H1 (cell line): Measurements from ENCODE around the gene GNL3L. TPM values are rescaled to one million over a fixed set of nuclear protein-coding genes. Genes with fewer than 3 reads are reported as not detected.
"Not testable (repeated sequence)": the region's sequence is repeated elsewhere in the genome, so short reads cannot be mapped to it uniquely, and the experiment has no call there.

Experiments used
- CTCF ChIA-PET: fragments of 300-600 bp; sonication (Branson Sonifier 250); formaldehyde crosslinking; loops from one replicate; lab custom pipeline; 2021; ENCODE audit not compliant: partially characterized antibody; lab: Charles Lee
- POLR2A ChIA-PET: fragments of 300-600 bp; sonication (Branson Sonifier 250); formaldehyde crosslinking; loops from one replicate; lab custom pipeline; 2021; ENCODE audit warnings: inconsistent platforms; ENCODE audit not compliant: partially characterized antibody; lab: Charles Lee
- DNase-seq, 2 experiments: peaks; one replicate each; pipeline versions ENCODE4 v3.0.0 to v3.0.0-alpha.2; 2010 to 2022; ENCODE audit warnings: low spot score in 2 of 2, low read depth in 1 of 2, mixed read lengths in 1 of 2
- FAIRE-seq: peaks from 2 replicates; lab custom pipeline; 2011; peaks lifted over from hg19 to GRCh38; lab: Jason Lieb, UNC
- H2AFZ ChIP-seq: 2 replicates; pipeline ENCODE4 v1.8.1; 2012; ENCODE audit warnings: low read length, inconsistent platforms
- H2AK5ac ChIP-seq: 2 replicates; pipeline ENCODE4 v1.6.1; 2013; ENCODE audit warnings: low read depth, low read length
- H2BK120ac ChIP-seq: replicated peaks from 2 replicates; pipeline ENCODE3; 2013; ENCODE audit warnings: low read depth, low read length, inconsistent platforms
- H2BK12ac ChIP-seq: 2 replicates; pipeline ENCODE4 v1.6.1; 2013; ENCODE audit warnings: low read depth, low read length
- H2BK15ac ChIP-seq: 2 replicates; pipeline ENCODE4 v1.6.1; 2013; ENCODE audit warnings: low read length
- H2BK20ac ChIP-seq: 2 replicates; pipeline ENCODE4 v1.6.1; 2013; ENCODE audit warnings: low read length
- H2BK5ac ChIP-seq: 2 replicates; pipeline ENCODE4 v1.6.1; 2013; ENCODE audit warnings: low read depth, low read length
- H3K14ac ChIP-seq: 2 replicates; pipeline ENCODE4 v1.6.1; 2013; ENCODE audit warnings: inconsistent platforms; ENCODE audit not compliant: insufficient read length
- H3K18ac ChIP-seq: 2 replicates; pipeline ENCODE4 v1.6.1; 2013; ENCODE audit warnings: low read length; ENCODE audit errors: extremely low read depth
- H3K23ac ChIP-seq: 2 replicates; pipeline ENCODE4 v1.6.1; 2013; ENCODE audit warnings: inconsistent platforms; ENCODE audit not compliant: insufficient read length
- H3K23me2 ChIP-seq: 2 replicates; pipeline ENCODE4 v1.6.1; 2013; ENCODE audit warnings: low read depth, low read length
- H3K27ac ChIP-seq: 2 replicates; pipeline ENCODE4 v1.6.1; 2011; ENCODE audit warnings: low read depth, low read length, inconsistent platforms
- H3K27me3 ChIP-seq, 4 experiments: replicated peaks in 1 of 4; 1 replicate in 1 of 4; 2 replicates in 3 of 4; pipeline versions ENCODE4 v1.6.1 to v1.8.1; 2011 to 2013; ENCODE audit warnings: low read length in 3 of 4, mild to moderate bottlenecking in 3 of 4, inconsistent platforms in 2 of 4, mixed read lengths in 2 of 4, moderate library complexity in 1 of 4; ENCODE audit not compliant: control insufficient read depth in 3 of 4, insufficient read depth in 3 of 4; ENCODE audit errors: extremely low read depth in 1 of 4
- H3K36me3 ChIP-seq, 4 experiments: 2 replicates each; pipeline versions ENCODE4 v1.6.1 to v1.8.1; 2011 to 2013; ENCODE audit warnings: mild to moderate bottlenecking in 4 of 4, low read length in 3 of 4, moderate library complexity in 2 of 4, control low read depth in 1 of 4, inconsistent platforms in 1 of 4; ENCODE audit not compliant: insufficient read depth in 4 of 4, control insufficient read depth in 2 of 4
- H3K4ac ChIP-seq: replicated peaks from 2 replicates; pipeline ENCODE3; 2013; ENCODE audit warnings: low read length, low read depth, mixed read lengths, inconsistent platforms; ENCODE audit not compliant: insufficient read length
- H3K4me1 ChIP-seq, 4 experiments: replicated peaks in 1 of 4; 1 replicate in 1 of 4; 2 replicates in 3 of 4; pipeline versions ENCODE4 v1.6.1 to v1.8.1; 2011 to 2013; ENCODE audit warnings: low read length in 3 of 4, inconsistent platforms in 2 of 4, mixed read lengths in 1 of 4; ENCODE audit not compliant: insufficient read depth in 4 of 4, control insufficient read depth in 3 of 4
- H3K4me2 ChIP-seq, 2 experiments: 2 replicates each; pipeline versions ENCODE4 v1.6.1 to v1.8.1; 2011 to 2013; ENCODE audit warnings: low read depth in 2 of 2, low read length in 2 of 2, control low read depth in 1 of 2, inconsistent platforms in 1 of 2, mild to moderate bottlenecking in 1 of 2; ENCODE audit not compliant: insufficient read depth in 1 of 2
- H3K4me3 ChIP-seq, 4 experiments: fragments of 200-600, 300-600 bp in 1 of 4; sonication (generic), shearing (Covaris generic), sonication (Bioruptor Twin) in 1 of 4; 2 replicates each; pipeline versions ENCODE4 v1.5.1 to v1.8.1; 2011 to 2016; ENCODE audit warnings: low read length in 4 of 4, low read depth in 3 of 4, control low read depth in 2 of 4, inconsistent platforms in 2 of 4, mild to moderate bottlenecking in 2 of 4, mixed read lengths in 1 of 4, moderate library complexity in 1 of 4; ENCODE audit not compliant: insufficient read depth in 2 of 4; ENCODE audit errors: extremely low read depth in 1 of 4
- H3K56ac ChIP-seq: replicated peaks from 2 replicates; pipeline ENCODE3; 2013; ENCODE audit warnings: low read depth, mild to moderate bottlenecking, mixed read lengths, low read length, inconsistent platforms; ENCODE audit not compliant: insufficient read length
- H3K79me1 ChIP-seq: 2 replicates; pipeline ENCODE4 v1.6.1; 2013; ENCODE audit warnings: low read depth, low read length, control low read depth
- H3K79me2 ChIP-seq, 2 experiments: 2 replicates each; pipeline versions ENCODE4 v1.6.1 to v1.8.1; 2012 to 2013; ENCODE audit warnings: low read length in 2 of 2, mild to moderate bottlenecking in 2 of 2, inconsistent platforms in 1 of 2; ENCODE audit not compliant: insufficient read depth in 2 of 2, control insufficient read depth in 1 of 2
- H3K9ac ChIP-seq, 4 experiments: replicated peaks in 1 of 4; 1 replicate in 1 of 4; 2 replicates in 3 of 4; pipeline versions ENCODE4 v1.6.1 to v1.8.1; 2011 to 2013; ENCODE audit warnings: low read depth in 3 of 4, low read length in 3 of 4, control low read depth in 2 of 4, mild to moderate bottlenecking in 2 of 4, moderate library complexity in 2 of 4, inconsistent platforms in 1 of 4; ENCODE audit errors: extremely low read depth in 1 of 4
- H3K9me3 ChIP-seq, 2 experiments: 2 replicates each; pipeline versions ENCODE4 v1.6.1 to v1.8.1; 2012 to 2013; ENCODE audit warnings: mild to moderate bottlenecking in 2 of 2, moderate library complexity in 2 of 2, control low read depth in 1 of 2, inconsistent platforms in 1 of 2, low read depth in 1 of 2, low read length in 1 of 2, mixed read lengths in 1 of 2; ENCODE audit not compliant: insufficient read depth in 2 of 2
- H4K20me1 ChIP-seq, 2 experiments: replicated peaks in 1 of 2; 2 replicates each; pipeline versions ENCODE3 to v1.8.1; 2011 to 2013; ENCODE audit warnings: inconsistent platforms in 2 of 2, low read length in 2 of 2, mild to moderate bottlenecking in 1 of 2; ENCODE audit not compliant: insufficient read depth in 2 of 2, control insufficient read depth in 1 of 2
- H4K5ac ChIP-seq: 2 replicates; pipeline ENCODE4 v1.6.1; 2013; ENCODE audit warnings: low read length, low read depth, mixed read lengths, inconsistent platforms; ENCODE audit not compliant: insufficient read length
- H4K8ac ChIP-seq: 2 replicates; pipeline ENCODE4 v1.8.0; 2013; ENCODE audit warnings: mild to moderate bottlenecking, moderate library complexity, low read length, inconsistent platforms; ENCODE audit not compliant: insufficient read depth; ENCODE audit errors: extremely low read depth
- H4K91ac ChIP-seq: replicated peaks from 2 replicates; pipeline ENCODE3; 2013; ENCODE audit warnings: low read length, mixed read lengths, inconsistent platforms; ENCODE audit not compliant: insufficient read length
- WGBS, 2 experiments: shearing (Covaris generic) in 1 of 2; methylation state at CpG; one replicate each; pipeline versions ENCODE4 v1.1.6 to v1.1.7; 2013 to 2015; ENCODE audit warnings: low lambda C conversion rate in 2 of 2, mixed read lengths in 2 of 2, inconsistent platforms in 1 of 2, low coverage in 1 of 2, missing lambda C conversion rate in 1 of 2; ENCODE audit not compliant: insufficient replicate concordance in 2 of 2, insufficient coverage in 1 of 2, insufficient read length in 1 of 2; ENCODE audit errors: extremely low coverage in 1 of 2, missing lambda C conversion rate in 1 of 2; 5-methylcytosine and 5-hydroxymethylcytosine counted together
- polyA plus RNA-seq, 7 experiments: library from polyadenylated mRNA; depleted of rRNA in 3 of 7; stranded (reverse) in 5 of 7; unstranded in 2 of 7; fragments of >200 nt in 5 of 7; fragments of 200-250 nt in 2 of 7; gene quantifications; 1 replicate in 5 of 7; 2 replicates in 1 of 7; 4 replicates in 1 of 7; pipeline versions ENCODE4 v1.2.1 to v1.2.3, GENCODE V29; 2011 to 2013; ENCODE audit warnings: missing spikeins in 2 of 7, mixed read lengths in 2 of 7
- total RNA-seq: library from RNA; stranded (reverse); fragmentation: NEBNext Ultra II Directional; extraction: Animal tissue kit (Norgen Biotek cat#: 25700); gene quantifications from 2 replicates; pipeline ENCODE4 v1.2.1, GENCODE V29; 2021

The GNL3L gene
- total and polyA plus RNA-seq, 2 of the 8 experiments (the other 6 are each of a cell fraction or from before 2014, with no cell fraction given) = 19.1 to 71.2 TPM

DNA sequence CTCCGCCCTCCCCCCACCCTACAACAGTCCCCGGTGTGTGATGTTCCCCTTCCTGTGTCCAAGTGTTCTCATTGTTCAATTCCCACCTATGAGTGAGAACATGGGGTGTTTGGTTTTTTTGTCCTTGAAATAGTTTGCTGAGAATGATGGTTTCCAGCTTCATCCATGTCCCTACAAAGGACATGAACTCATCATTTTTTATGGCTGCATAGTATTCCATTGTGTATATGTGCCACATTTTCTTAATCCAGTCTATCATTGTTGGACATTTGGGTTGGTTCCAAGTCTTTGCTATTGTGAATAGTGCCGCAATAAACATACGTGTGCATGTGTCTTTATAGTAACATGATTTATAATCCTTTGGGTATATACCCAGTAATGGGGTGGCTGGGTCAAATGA is 12.2 kb downstream of the GNL3L start:
- 60% methylated on average over 1 of the region's 4 CpGs; no CpG with 5 or more reads in 1 of the 2 experiments for WGBS, 2 experiments
- H4K20me1 ChIP-seq, H3K27ac ChIP-seq, H2BK120ac ChIP-seq, H3K9ac ChIP-seq, H3K4ac ChIP-seq, FAIRE-seq, H3K23ac ChIP-seq, CTCF ChIA-PET, DNase-seq, H3K27me3 ChIP-seq, H4K5ac ChIP-seq, H4K91ac ChIP-seq, H3K4me1 ChIP-seq, H3K56ac ChIP-seq, H3K23me2 ChIP-seq, H3K18ac ChIP-seq, H2BK12ac ChIP-seq, H3K4me2 ChIP-seq, H2BK5ac ChIP-seq, H3K9me3 ChIP-seq, H3K79me2 ChIP-seq, H4K8ac ChIP-seq, H3K4me3 ChIP-seq, H2BK15ac ChIP-seq, H2AK5ac ChIP-seq, H3K79me1 ChIP-seq, H2AFZ ChIP-seq, H3K14ac ChIP-seq, H2BK20ac ChIP-seq: not testable (repeated sequence)
- POLR2A ChIA-PET = interaction anchor here (1.8 kb wide), 1 partner anchor 12 kb away, joined by 3 read pairs; no protein-coding TSS in a partner anchor
- H3K36me3 ChIP-seq = peaks cover 18 to 56% (median 39%) of the 10 kb centered on the region in 4 experiments; a peak in 7 of 8 replicates
